Measurements from ENCODE around the gene LARP4B. TPM values are rescaled to one million over a fixed set of nuclear protein-coding genes. Genes with fewer than 3 reads are reported as not detected.

Gene LARP4B
- total and polyA plus RNA-seq, 2 donors (not counting 1 experiment from before 2014, with no cell fraction given) = 35.6 to 129 TPM

DNA sequence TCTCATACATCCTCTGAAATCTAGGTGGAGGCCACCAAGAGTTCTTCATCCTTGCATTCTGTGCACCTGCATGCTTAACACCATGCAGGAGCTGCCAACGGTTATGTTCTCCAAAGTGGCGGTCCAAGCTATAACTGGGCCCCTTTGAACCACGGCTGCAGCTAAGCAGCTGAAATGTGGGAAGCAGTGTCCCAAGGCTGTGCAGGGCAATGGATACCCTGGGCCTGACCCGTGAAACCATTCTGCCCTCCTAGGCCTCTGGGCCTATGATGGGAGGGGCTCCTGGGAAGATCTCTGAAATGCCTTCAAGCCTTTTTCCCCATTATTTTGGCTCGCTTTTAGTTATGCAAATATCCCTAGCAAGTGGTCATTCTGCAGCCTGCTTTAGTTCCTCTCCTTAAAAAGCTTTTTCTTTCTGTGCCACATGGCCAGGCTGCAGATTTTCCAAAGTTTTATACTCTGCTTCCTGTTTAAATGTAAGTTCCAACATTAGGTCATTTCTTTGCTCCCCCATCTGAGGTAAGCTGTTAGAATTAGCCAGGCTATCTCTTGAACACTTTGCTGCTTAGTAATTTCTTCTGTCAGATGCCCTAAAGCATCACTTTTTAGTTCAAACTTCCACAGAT lies 49.1 kb upstream of the LARP4B start:
- H3K4me2 ChIP-seq (replicated peaks; ENCODE audit: low read depth, low read length, poor library complexity, severe bottlenecking) = no peak overlapping the region
- H3K27ac Mint-ChIP-seq = no peak overlapping the region
- DNase-seq (no peak), ATAC-seq (ENCODE audit: low read depth) (no peak)
- no peaks in the 10 kb centered on the region for H3K36me3 ChIP-seq (replicated peaks in 1 of 2; ENCODE audit: control extremely low read depth in 1 of 2, control insufficient read depth in 1 of 2, extremely low read depth in 1 of 2, insufficient read depth in 2 of 2, low read length in 1 of 2)
- H3K4me3 ChIP-seq (ENCODE audit: control extremely low read depth in 1 of 5, extremely low read depth in 1 of 5, insufficient read depth in 1 of 5, low read depth in 2 of 5, low read length in 4 of 5) = no peak overlapping the region
- H4K20me1 ChIP-seq (ENCODE audit: control insufficient read depth, insufficient read depth, low read length, poor library complexity, severe bottlenecking) = no peaks in the 10 kb centered on the region
- intact Hi-C loops (cut with micrococcal nuclease) = no loop called here
- peaks cover 18% of the 10 kb centered on the region for H3K9me3 Mint-ChIP-seq (ENCODE audit: insufficient read depth)
- peaks cover 7 to 39% (median 27%) of the 10 kb centered on the region in 3 donors for H3K9me3 ChIP-seq (ENCODE audit: control extremely low read depth in 1 of 3, control insufficient read depth in 2 of 3, insufficient read depth in 1 of 3, low read length in 2 of 3)
- POLR2A ChIA-PET = interaction anchor here (0.8 kb wide), 1 partner anchor 49 kb away, joined by 3 read pairs; the partner anchor contains the start of gene LARP4B
- H3K4me1 Mint-ChIP-seq = no peaks in the 10 kb centered on the region
- 100% methylated on average over 5 of the region's 5 CpGs for WGBS (ENCODE audit: insufficient coverage)
- no peaks in the 10 kb centered on the region for H3K27me3 Mint-ChIP-seq
- no peaks in the 10 kb centered on the region for H3K27me3 ChIP-seq (replicated peaks in 1 of 4; ENCODE audit: control extremely low read depth in 1 of 4, control insufficient read depth in 3 of 4, insufficient read depth in 4 of 4, low read length in 3 of 4)
- no peak for TF ChIP-seq EZH2 (IDR thresholded peaks at IDR 0.05; ENCODE audit: borderline replicate concordance, insufficient read depth, low read depth, low read length, poor library complexity, severe bottlenecking)
- TF ChIP-seq, protein P1, sequence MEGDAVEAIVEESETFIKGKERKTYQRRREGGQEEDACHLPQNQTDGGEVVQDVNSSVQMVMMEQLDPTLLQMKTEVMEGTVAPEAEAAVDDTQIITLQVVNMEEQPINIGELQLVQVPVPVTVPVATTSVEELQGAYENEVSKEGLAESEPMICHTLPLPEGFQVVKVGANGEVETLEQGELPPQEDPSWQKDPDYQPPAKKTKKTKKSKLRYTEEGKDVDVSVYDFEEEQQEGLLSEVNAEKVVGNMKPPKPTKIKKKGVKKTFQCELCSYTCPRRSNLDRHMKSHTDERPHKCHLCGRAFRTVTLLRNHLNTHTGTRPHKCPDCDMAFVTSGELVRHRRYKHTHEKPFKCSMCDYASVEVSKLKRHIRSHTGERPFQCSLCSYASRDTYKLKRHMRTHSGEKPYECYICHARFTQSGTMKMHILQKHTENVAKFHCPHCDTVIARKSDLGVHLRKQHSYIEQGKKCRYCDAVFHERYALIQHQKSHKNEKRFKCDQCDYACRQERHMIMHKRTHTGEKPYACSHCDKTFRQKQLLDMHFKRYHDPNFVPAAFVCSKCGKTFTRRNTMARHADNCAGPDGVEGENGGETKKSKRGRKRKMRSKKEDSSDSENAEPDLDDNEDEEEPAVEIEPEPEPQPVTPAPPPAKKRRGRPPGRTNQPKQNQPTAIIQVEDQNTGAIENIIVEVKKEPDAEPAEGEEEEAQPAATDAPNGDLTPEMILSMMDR (IDR thresholded peaks at IDR 0.05) = no peak
- H3K9ac ChIP-seq (ENCODE audit: low read length) = no peak overlapping the region
- H3K79me2 ChIP-seq (ENCODE audit: control insufficient read depth, insufficient read depth, low read length) = no peaks in the 10 kb centered on the region
- H3K27ac ChIP-seq (ENCODE audit: low read length in 2 of 2) = no peak overlapping the region
- no peak overlapping the region for H2AFZ ChIP-seq (ENCODE audit: insufficient read depth, low read depth, low read length, poor library complexity, severe bottlenecking)
- H3K4me1 ChIP-seq (ENCODE audit: control insufficient read depth in 2 of 2, insufficient read depth in 2 of 2, low read length in 2 of 2) = no peaks in the 10 kb centered on the region
- CTCF ChIA-PET = no interaction called here
- H3K4me3 Mint-ChIP-seq = no peak overlapping the region

DNA sequence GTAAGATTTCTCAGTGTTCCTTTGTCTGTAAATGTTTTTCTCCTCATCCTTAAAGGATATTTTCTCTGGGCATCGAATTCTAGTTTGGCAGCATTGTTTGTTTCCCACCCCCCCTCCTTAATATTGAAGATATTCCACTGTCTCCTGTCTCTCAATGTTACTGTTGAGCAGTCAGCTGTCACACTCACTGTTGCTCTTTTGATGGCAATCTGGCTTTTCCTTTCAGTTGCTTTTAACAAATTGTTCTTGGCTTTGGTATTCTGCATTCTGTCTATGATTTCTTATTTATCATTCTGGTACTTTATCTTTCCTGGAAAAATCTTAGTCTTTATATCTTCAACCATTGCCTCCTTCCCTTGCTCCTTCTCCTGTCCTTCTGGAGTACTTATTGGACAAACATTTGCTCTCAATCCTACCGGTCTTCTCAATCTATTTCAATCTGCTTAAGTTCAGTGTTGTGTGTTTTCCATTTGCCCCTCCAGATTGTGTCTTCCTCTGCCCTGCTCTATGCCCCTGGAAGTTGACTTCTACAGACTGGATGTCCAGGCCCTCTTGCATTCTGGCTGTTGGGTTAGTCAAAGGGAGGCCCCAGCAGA lies 47.4 kb upstream of the LARP4B start:
- POLR2A ChIA-PET = no interaction called here
- no peak overlapping the region for H3K27ac Mint-ChIP-seq

More for the DNA sequence above, 47.4 kb upstream of the LARP4B start:
- Histone ChIP-seq H4K20me1 (ENCODE audit: control insufficient read depth, insufficient read depth, low read length, poor library complexity, severe bottlenecking) (no peaks in the 10 kb centered on the region), H3K79me2 (ENCODE audit: control insufficient read depth, insufficient read depth, low read length) (no peaks in the 10 kb centered on the region), H3K4me2 (replicated peaks; ENCODE audit: low read depth, low read length, poor library complexity, severe bottlenecking) (no peak overlapping the region), H3K9me3 (ENCODE audit: control extremely low read depth in 1 of 3, control insufficient read depth in 2 of 3, insufficient read depth in 1 of 3, low read length in 2 of 3) (peaks cover 7 to 41% (median 27%) of the 10 kb centered on the region in 3 donors), H3K36me3 (replicated peaks in 1 of 2; ENCODE audit: control extremely low read depth in 1 of 2, control insufficient read depth in 1 of 2, extremely low read depth in 1 of 2, insufficient read depth in 2 of 2, low read length in 1 of 2) (no peaks in the 10 kb centered on the region), H2AFZ (ENCODE audit: insufficient read depth, low read depth, low read length, poor library complexity, severe bottlenecking) (no peak overlapping the region), H3K27me3 (replicated peaks in 1 of 4; ENCODE audit: control extremely low read depth in 1 of 4, control insufficient read depth in 3 of 4, insufficient read depth in 4 of 4, low read length in 3 of 4) (no peaks in the 10 kb centered on the region), H3K27ac (ENCODE audit: low read length in 2 of 2) (no peak overlapping the region), H3K4me3 (ENCODE audit: control extremely low read depth in 1 of 5, extremely low read depth in 1 of 5, insufficient read depth in 1 of 5, low read depth in 2 of 5, low read length in 4 of 5) (no peak overlapping the region), H3K4me1 (ENCODE audit: control insufficient read depth in 2 of 2, insufficient read depth in 2 of 2, low read length in 2 of 2) (no peaks in the 10 kb centered on the region), H3K9ac (ENCODE audit: low read length) (no peak overlapping the region)
- DNase-seq = no peak
- no peaks in the 10 kb centered on the region for H3K4me1 Mint-ChIP-seq
- 85% methylated on average over 2 of the region's 2 CpGs for WGBS (ENCODE audit: insufficient coverage)
- TF ChIP-seq, protein P1 (IDR thresholded peaks at IDR 0.05) = no peak
- TF ChIP-seq EZH2 (IDR thresholded peaks at IDR 0.05; ENCODE audit: borderline replicate concordance, insufficient read depth, low read depth, low read length, poor library complexity, severe bottlenecking) = no peak
- CTCF ChIA-PET = no interaction called here
- H3K9me3 Mint-ChIP-seq (ENCODE audit: insufficient read depth) = peaks cover 18% of the 10 kb centered on the region
- no peak overlapping the region for H3K4me3 Mint-ChIP-seq
- no peak for ATAC-seq (ENCODE audit: low read depth)
- intact Hi-C loops (cut with micrococcal nuclease) = no loop called here
- H3K27me3 Mint-ChIP-seq = no peaks in the 10 kb centered on the region

All from B cell (primary cell).